ENCODE measurements around the gene SPTBN1. TPM values are rescaled to one million over a fixed set of nuclear protein-coding genes. Genes with fewer than 3 reads are reported as not detected.

The SPTBN1 gene
- total and polyA plus RNA-seq, 2 of the 13 experiments (the other 11 are each of a cell fraction or from before 2014, with no cell fraction given): 123 to 299 TPM

DNA sequence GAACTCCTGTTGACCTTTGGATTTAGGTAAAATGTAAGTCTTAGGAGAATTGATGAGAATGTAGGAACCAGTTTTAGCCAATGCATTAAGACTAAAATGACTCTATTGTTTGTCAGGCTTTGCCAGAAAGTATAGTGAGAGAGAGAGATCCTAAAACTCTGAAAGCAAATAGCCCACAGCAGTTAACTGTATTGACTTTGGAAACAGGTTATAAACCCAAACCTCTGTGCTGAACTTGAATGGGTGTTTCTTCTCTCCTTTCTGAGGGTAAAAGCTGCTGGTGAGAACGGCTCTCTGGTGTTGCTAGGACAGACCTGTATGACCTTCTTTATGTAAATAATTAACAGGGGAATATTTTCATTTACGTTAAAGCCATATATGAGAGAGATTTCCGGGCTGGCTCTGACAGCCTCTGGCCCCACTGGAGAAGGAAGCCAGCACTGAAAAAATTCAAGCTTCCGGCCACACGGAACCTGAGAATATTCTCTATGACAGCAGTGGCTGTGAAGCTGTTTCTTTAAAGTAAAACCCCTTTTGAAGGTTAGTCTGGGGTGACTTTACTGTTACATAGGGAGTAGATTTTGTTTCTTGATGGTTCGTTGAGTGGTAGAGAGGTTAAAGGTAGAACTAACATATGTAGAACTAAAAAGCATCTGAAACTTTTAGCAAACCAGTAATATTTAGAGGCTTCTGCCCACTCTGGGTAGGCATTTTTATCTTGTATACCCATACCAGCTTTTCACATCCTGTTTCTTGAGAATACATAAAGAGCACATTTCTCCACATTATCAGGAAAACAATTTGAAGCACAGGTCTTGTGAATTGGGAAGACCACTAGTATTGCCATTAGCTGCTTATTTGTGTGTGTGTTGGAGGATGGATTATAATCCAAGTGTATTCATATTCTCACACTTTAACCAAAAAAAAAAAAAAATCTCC lies 123.8 kb downstream of the SPTBN1 start (continued):
- peak; percentile 76; the same call in 1 of the 2 replicates for TF ChIP-seq RXRB (CRISPR knock-in tag; IDR thresholded peaks at IDR 0.05; ENCODE audit: borderline replicate concordance)
- no peak for TF ChIP-seq ZNF44 (CRISPR knock-in tag; IDR thresholded peaks at IDR 0.05)
- peak; percentile 39; the same call in 1 of the 2 replicates for TF ChIP-seq THAP11 (CRISPR knock-in tag; IDR thresholded peaks at IDR 0.05)
- TF ChIP-seq, protein P1, sequence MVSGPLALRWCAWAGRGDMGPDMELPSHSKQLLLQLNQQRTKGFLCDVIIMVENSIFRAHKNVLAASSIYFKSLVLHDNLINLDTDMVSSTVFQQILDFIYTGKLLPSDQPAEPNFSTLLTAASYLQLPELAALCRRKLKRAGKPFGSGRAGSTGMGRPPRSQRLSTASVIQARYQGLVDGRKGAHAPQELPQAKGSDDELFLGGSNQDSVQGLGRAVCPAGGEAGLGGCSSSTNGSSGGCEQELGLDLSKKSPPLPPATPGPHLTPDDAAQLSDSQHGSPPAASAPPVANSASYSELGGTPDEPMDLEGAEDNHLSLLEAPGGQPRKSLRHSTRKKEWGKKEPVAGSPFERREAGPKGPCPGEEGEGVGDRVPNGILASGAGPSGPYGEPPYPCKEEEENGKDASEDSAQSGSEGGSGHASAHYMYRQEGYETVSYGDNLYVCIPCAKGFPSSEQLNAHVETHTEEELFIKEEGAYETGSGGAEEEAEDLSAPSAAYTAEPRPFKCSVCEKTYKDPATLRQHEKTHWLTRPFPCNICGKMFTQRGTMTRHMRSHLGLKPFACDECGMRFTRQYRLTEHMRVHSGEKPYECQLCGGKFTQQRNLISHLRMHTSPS (CRISPR knock-in tag; IDR thresholded peaks at IDR 0.05; ENCODE audit: low read depth): no peak
- TF ChIP-seq ZNF34 (CRISPR knock-in tag; IDR thresholded peaks at IDR 0.05; ENCODE audit: borderline replicate concordance): no peak
- TF ChIP-seq ZNF335 (CRISPR knock-in tag; IDR thresholded peaks at IDR 0.05): no peak
- TF ChIP-seq, protein P2, sequence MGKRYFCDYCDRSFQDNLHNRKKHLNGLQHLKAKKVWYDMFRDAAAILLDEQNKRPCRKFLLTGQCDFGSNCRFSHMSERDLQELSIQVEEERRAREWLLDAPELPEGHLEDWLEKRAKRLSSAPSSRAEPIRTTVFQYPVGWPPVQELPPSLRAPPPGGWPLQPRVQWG (CRISPR knock-in tag; IDR thresholded peaks at IDR 0.05; ENCODE audit: borderline replicate concordance, low read depth): no peak
- TF ChIP-seq SOX13 (IDR thresholded peaks at IDR 0.05): peak; percentile 70
- TF ChIP-seq SOX13 (CRISPR knock-in tag; conservative IDR thresholded peaks at IDR 0.05 in 1 of 2, IDR thresholded peaks at IDR 0.05 in 1 of 2): peak in 1 of 2 experiments; percentile 92; a peak in 2 of 4 replicates
- TF ChIP-seq ZNF891 (CRISPR knock-in tag; IDR thresholded peaks at IDR 0.05): no peak
- TF ChIP-seq CC2D1A (CRISPR knock-in tag; IDR thresholded peaks at IDR 0.05): no peak
- TF ChIP-seq HMGA1 (CRISPR knock-in tag; conservative IDR thresholded peaks at IDR 0.05): no peak
- no peak for TF ChIP-seq ATF7-NPFF (CRISPR knock-in tag; IDR thresholded peaks at IDR 0.05; ENCODE audit: low read depth)
- TF ChIP-seq GLI4 (CRISPR knock-in tag; IDR thresholded peaks at IDR 0.05; ENCODE audit: borderline replicate concordance): no peak
- TF ChIP-seq, protein P3, sequence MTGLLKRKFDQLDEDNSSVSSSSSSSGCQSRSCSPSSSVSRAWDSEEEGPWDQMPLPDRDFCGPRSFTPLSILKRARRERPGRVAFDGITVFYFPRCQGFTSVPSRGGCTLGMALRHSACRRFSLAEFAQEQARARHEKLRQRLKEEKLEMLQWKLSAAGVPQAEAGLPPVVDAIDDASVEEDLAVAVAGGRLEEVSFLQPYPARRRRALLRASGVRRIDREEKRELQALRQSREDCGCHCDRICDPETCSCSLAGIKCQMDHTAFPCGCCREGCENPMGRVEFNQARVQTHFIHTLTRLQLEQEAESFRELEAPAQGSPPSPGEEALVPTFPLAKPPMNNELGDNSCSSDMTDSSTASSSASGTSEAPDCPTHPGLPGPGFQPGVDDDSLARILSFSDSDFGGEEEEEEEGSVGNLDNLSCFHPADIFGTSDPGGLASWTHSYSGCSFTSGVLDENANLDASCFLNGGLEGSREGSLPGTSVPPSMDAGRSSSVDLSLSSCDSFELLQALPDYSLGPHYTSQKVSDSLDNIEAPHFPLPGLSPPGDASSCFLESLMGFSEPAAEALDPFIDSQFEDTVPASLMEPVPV (CRISPR knock-in tag; IDR thresholded peaks at IDR 0.05): peak; percentile 70; the same call in 1 of the 2 replicates
- TF ChIP-seq ZNF10 (CRISPR knock-in tag; IDR thresholded peaks at IDR 0.05; ENCODE audit: borderline replicate concordance, low read depth): no peak
- TF ChIP-seq, protein P4, sequence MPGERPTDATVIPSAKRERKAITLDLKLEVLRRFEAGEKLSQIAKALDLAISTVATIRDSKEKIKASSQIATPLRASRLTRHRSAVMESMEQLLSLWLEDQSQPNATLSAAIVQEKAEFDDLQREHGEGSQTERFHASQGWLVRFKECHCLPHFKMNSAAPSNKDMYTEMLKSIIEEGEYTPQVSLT (CRISPR knock-in tag; IDR thresholded peaks at IDR 0.05; ENCODE audit: borderline replicate concordance, low read depth): no peak
- TF ChIP-seq, protein P5, sequence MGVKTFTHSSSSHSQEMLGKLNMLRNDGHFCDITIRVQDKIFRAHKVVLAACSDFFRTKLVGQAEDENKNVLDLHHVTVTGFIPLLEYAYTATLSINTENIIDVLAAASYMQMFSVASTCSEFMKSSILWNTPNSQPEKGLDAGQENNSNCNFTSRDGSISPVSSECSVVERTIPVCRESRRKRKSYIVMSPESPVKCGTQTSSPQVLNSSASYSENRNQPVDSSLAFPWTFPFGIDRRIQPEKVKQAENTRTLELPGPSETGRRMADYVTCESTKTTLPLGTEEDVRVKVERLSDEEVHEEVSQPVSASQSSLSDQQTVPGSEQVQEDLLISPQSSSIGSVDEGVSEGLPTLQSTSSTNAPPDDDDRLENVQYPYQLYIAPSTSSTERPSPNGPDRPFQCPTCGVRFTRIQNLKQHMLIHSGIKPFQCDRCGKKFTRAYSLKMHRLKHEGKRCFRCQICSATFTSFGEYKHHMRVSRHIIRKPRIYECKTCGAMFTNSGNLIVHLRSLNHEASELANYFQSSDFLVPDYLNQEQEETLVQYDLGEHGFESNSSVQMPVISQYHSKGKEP (CRISPR knock-in tag; IDR thresholded peaks at IDR 0.05): 0 out of 2 replicates have a peak, but pooled peaks have one; percentile 15
- TF ChIP-seq, protein P6, sequence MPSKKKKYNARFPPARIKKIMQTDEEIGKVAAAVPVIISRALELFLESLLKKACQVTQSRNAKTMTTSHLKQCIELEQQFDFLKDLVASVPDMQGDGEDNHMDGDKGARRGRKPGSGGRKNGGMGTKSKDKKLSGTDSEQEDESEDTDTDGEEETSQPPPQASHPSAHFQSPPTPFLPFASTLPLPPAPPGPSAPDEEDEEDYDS (CRISPR knock-in tag; IDR thresholded peaks at IDR 0.05): 0 out of 2 replicates have a peak, but pooled peaks have one; percentile 70
- TF ChIP-seq, protein P7, sequence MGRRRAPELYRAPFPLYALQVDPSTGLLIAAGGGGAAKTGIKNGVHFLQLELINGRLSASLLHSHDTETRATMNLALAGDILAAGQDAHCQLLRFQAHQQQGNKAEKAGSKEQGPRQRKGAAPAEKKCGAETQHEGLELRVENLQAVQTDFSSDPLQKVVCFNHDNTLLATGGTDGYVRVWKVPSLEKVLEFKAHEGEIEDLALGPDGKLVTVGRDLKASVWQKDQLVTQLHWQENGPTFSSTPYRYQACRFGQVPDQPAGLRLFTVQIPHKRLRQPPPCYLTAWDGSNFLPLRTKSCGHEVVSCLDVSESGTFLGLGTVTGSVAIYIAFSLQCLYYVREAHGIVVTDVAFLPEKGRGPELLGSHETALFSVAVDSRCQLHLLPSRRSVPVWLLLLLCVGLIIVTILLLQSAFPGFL (CRISPR knock-in tag; IDR thresholded peaks at IDR 0.05): no peak
